Measurements from ENCODE around the gene THTPA. TPM values are rescaled to one million over a fixed set of nuclear protein-coding genes. Genes with fewer than 3 reads are reported as not detected.

Gene THTPA
- total and polyA plus RNA-seq, 9 of the 15 experiments (the other 6 are each of a cell fraction or from before 2014, with no cell fraction given) = 2.4 to 8.7 (median 5.2) TPM

GRCh38 chr14:23569443-23570151 is 13.5 kb downstream of the THTPA start:
- FAIRE-seq (peak; percentile 37), DNase-seq (ENCODE audit: extremely low read depth in 1 of 4, low spot score in 3 of 4) (peak in 3 of 4 experiments; percentile 24 to 39 (median 29)), ATAC-seq (peak; percentile 7; the same call in 2 of the 3 replicates)
- H3K4me2 ChIP-seq (ENCODE audit: insufficient read depth, low read length) = no peak overlapping the region
- H3K4me1 ChIP-seq (replicated peaks in 1 of 2; ENCODE audit: control insufficient read depth in 2 of 2, insufficient read depth in 2 of 2, low read length in 2 of 2) = peaks cover 12 to 36% of the 10 kb centered on the region in 2 experiments; a peak in 4 of 5 replicates
- H3K9me3 ChIP-seq (replicated peaks; ENCODE audit: control insufficient read depth, insufficient read depth, low read depth, low read length) = no peaks in the 10 kb centered on the region; the same call in 1 of the 2 replicates
- H4K20me1 ChIP-seq (replicated peaks; ENCODE audit: control insufficient read depth, insufficient read depth, low read length) = no peaks in the 10 kb centered on the region
- TF ChIP-seq RCOR1 (IDR thresholded peaks at IDR 0.05; ENCODE audit: borderline replicate concordance in 1 of 2, low read depth in 2 of 2, low read length in 2 of 2) (peak in 1 of 2 experiments; percentile 67; a peak in 2 of 4 replicates), TBP (optimal IDR thresholded peaks at IDR 0.05; ENCODE audit: low read depth, low read length) (no peak), RFX1 (IDR thresholded peaks at IDR 0.05) (peak; percentile 73), SETDB1 (IDR thresholded peaks at IDR 0.05; ENCODE audit: low read length) (no peak), KDM1A (IDR thresholded peaks at IDR 0.05) (0 out of 4 replicates have a peak, but pooled peaks of 1 of the 2 experiments have one; percentile 9)
- TF ChIP-seq, protein P1, sequence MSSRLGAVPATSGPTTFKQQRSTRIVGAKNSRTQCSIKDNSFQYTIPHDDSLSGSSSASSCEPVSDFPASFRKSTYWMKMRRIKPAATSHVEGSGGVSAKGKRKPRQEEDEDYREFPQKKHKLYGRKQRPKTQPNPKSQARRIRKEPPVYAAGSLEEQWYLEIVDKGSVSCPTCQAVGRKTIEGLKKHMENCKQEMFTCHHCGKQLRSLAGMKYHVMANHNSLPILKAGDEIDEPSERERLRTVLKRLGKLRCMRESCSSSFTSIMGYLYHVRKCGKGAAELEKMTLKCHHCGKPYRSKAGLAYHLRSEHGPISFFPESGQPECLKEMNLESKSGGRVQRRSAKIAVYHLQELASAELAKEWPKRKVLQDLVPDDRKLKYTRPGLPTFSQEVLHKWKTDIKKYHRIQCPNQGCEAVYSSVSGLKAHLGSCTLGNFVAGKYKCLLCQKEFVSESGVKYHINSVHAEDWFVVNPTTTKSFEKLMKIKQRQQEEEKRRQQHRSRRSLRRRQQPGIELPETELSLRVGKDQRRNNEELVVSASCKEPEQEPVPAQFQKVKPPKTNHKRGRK (tag; IDR thresholded peaks at IDR 0.05) = peak; percentile 40; the same call in 1 of the 2 replicates
- no peak overlapping the region for H2AFZ ChIP-seq (ENCODE audit: low read depth, low read length)
- no peak overlapping the region for H3K27ac ChIP-seq (ENCODE audit: extremely low read depth, low read depth, low read length)
- H3K4me3 ChIP-seq = no peak overlapping the region
- ChIA-PET POLR2A (interaction anchor here (0.6 kb wide), 1 partner anchor 317 kb away, joined by 4 read pairs; no protein-coding TSS in a partner anchor), CTCF (ENCODE audit: low intra/inter-chr PET ratio) (interaction anchor here (0.7 kb wide), 1 partner anchor 19 kb away, joined by 3 read pairs; no protein-coding TSS in a partner anchor)
- no peaks in the 10 kb centered on the region for H3K9me1 ChIP-seq (ENCODE audit: control insufficient read depth, insufficient read depth, low read length)
- H3K36me3 ChIP-seq (ENCODE audit: control insufficient read depth, insufficient read depth, low read length) = peaks cover 16% of the 10 kb centered on the region; the same call in 1 of the 3 replicates
- in situ Hi-C loops (cut with MboI) (loop anchor here (10.0 kb wide), 1 partner anchor 305 kb away; no protein-coding TSS in a partner anchor), intact Hi-C loops (cut with micrococcal nuclease) (no loop called here)
- no TSS peak for BruUV-seq (replicated peaks)
- peak overlapping the region in 1 of 2 experiments; percentile 58; a peak in 2 of 4 replicates for H3K9ac ChIP-seq (ENCODE audit: insufficient read depth in 1 of 2, low read depth in 2 of 2, low read length in 2 of 2)
- H3K27me3 ChIP-seq (ENCODE audit: control insufficient read depth in 2 of 2, insufficient read depth in 2 of 2, low read length in 2 of 2) = no peaks in the 10 kb centered on the region
- WGBS (ENCODE audit: insufficient coverage, low coverage, missing lambda C conversion rate) = 59% methylated on average over 5 of the region's 7 CpGs
- peaks cover 10% of the 10 kb centered on the region; the same call in 2 of the 3 replicates for H3K79me2 ChIP-seq (ENCODE audit: control insufficient read depth, insufficient read depth, low read length)
